Epithelial cell of alveolus of lung (primary cell): Measurements from ENCODE around the gene LRCH1. TPM values are rescaled to one million over a fixed set of nuclear protein-coding genes. Genes with fewer than 3 reads are reported as not detected.

Experiments
- total RNA-seq: library from RNA; depleted of rRNA; stranded (reverse); fragments of >200 nt; gene quantifications from 2 replicates; pipeline ENCODE4 v1.2.1, GENCODE V29; 2015

Gene LRCH1
- 8.4 and 8.9 TPM in 2 replicates for total RNA-seq

GRCh38 chr13:46552889-46553520 lies at the start of gene LRCH1:
LRCH1 (plus strand) TSS chr13:46553170; CDS start chr13:46553397, 227 bp downstream.

DNA sequence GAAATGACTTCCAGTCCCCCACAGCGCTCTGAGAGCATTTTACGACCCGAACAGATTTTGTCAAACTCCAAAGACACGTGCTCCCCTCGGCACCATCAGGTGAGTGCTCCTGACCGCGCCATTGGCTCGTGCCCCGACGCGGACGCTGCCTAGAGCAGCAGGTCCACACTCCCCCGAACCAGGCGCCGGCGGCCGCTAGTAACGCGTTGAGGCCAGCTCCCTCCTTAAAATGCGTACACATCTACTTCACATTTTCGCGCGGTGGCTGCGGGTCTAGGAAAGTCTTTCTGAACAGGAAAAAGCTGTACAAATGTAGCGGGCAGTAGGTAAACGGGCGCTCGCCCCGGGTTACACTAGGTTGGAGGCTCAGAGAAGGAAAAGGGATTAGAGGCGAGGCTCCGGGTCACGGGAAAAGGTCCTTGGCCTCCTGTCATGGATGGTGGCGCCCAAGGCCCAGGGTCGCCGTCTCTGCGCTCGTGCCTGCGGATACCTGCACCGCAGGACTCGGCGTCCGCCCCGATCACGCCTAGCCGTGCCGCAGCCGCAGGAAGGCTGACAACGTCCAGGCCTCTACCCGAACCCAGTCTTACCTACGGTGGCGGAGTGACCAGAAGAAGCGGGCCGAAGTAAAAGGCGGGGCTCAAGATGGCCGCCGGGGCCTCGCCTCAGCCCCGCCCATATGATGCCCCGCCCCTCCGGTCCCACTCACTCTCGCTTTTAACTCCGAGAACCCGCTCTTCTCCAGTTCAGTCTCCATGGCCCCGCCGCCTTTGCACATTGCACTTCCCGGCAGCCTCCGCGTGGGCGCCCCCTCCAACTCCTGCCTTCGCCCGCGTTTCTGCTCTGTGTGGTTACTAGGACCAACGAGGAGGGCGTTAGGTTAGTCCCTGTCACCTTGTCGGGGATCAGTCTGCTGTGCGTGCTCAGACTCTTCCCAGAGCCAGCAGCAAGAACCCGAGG lies 243.8 kb downstream of the LRCH1 start, which contains the start of gene ESD:
Gene ESD, minus strand, starts transcription at position 647 of the 960 bp plus-strand sequence. CDS start 5,748 bp downstream, outside the sequence.

Other genes starting within 250 kb of the LRCH1 start
- not detected in 2 replicates for gene RUBCNL, start 165.9 kb upstream of the LRCH1 start, total RNA-seq
- 147 and 154 TPM in 2 replicates for gene ESD, start 244.0 kb downstream of the LRCH1 start, total RNA-seq